BLaER1 treated with 17β-estradiol and CSF1 and Interleukin-3, amounts not matched to agents 10 nM and 100 nM (cell line): ENCODE results near the gene PSEN2.
A peak's percentile ranks its signal among the peaks of the same experiment; 100 is the strongest.

Experiments used
- H3K27ac ChIP-seq, 11 experiments: shearing (Covaris generic); formaldehyde crosslinking; 2 replicates each; pipeline ENCODE4 v1.8.1; 2022
- H3K27me3 ChIP-seq, 11 experiments: shearing (Covaris generic); formaldehyde crosslinking; 2 replicates each; pipeline ENCODE4 v1.8.1; 2022
- H3K36me3 ChIP-seq, 11 experiments: shearing (Covaris generic); formaldehyde crosslinking; 2 replicates each; pipeline ENCODE4 v1.8.1; 2022
- H3K4me1 ChIP-seq, 10 experiments: shearing (Covaris generic); formaldehyde crosslinking; 2 replicates each; pipeline ENCODE4 v1.8.1; 2022
- H3K4me2 ChIP-seq, 11 experiments: shearing (Covaris generic); formaldehyde crosslinking; 2 replicates each; pipeline ENCODE4 v1.8.1; 2022
- H3K4me3 ChIP-seq, 10 experiments: shearing (Covaris generic); formaldehyde crosslinking; 2 replicates each; pipeline ENCODE4 v1.8.1; 2022
- H3K9ac ChIP-seq, 11 experiments: shearing (Covaris generic); formaldehyde crosslinking; 2 replicates each; pipeline ENCODE4 v1.8.1; 2022
- H3K9me3 ChIP-seq, 11 experiments: shearing (Covaris generic); formaldehyde crosslinking; replicated peaks in 1 of 11; 2 replicates each; pipeline ENCODE4 v1.8.1; 2022
- H4K20me1 ChIP-seq, 11 experiments: shearing (Covaris generic); formaldehyde crosslinking; 2 replicates each; pipeline ENCODE4 v1.8.1; 2022
- Cebpa-rat ChIP-seq, 11 experiments: shearing (Covaris generic); IDR thresholded peaks; 2 replicates each; pipeline ENCODE4 v1.8.1; 2022

PSEN2 gene

DNA sequence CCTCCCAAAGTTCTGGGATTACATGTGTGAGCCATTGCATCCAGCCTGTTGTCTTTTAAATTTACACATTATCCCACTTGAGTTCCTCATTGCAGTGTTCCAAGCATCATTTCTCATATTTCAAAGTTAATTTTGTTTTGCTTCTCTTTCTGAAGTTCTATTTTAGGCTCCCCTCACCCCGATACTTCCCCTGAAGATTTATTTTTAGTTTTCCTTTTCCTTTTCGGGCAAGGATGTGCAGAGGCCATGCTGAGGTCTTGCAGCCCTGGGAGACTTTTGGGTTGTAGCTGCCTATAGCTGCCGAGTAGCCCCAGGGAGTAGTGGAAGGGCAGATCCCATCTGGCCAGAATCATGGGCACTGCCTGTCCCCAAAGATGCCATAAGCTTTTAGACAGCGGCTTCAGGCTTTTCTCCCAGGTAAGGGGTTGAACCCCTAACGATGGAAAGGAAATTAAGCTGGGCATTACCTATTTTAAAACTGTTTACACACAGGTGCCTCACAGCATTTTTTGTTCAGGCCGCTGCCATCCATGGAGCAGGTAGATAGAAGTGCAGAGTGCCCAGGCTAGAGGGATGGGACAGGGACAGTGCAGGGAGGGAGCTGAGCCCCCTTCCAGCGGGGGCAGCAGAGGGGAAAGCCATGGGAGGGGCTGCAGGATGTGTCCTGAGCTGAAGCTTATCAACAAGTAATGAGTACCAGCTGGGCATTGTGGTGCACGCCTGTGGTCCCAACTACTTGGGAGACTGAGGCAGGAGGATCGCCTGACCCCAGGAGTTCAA, 15.9 kb downstream of the PSEN2 start:
- peak overlapping the region in 6 of 11 experiments; percentile 1 to 51 (median 20); a peak in 4 of 22 replicates for H3K9ac ChIP-seq

DNA sequence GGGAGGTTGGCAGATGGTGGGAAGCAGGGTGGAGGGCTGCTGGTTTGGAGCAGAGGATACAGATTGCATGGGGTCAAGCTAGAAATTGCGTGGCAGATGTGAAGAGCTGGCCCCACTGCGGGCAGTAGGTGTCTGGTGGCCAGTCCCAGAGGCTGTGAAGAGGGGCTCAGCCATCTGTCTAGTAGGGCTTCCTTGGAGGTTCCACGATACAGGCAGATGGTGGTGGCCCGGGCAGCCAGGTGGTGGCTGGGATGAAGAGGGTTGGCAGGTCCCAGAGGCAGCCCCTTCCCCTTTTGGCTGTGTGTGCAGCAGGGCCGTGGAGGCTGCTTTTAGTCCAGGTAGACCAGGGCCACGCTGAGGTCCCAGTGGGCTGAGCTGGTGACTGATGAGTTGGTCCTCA, 16.6 kb downstream of the PSEN2 start:
- H3K4me1 ChIP-seq, result peaks cover 58 to 93% (median 83%) of the 10 kb centered on the region in 10 experiments
- H3K4me3 ChIP-seq, result peak overlapping the region in 3 of 10 experiments; percentile 36 to 51 (median 39); a peak in 2 of 20 replicates
- peaks cover 0 to 10% (median 0%) of the 10 kb centered on the region in 11 experiments; a peak in 2 of 22 replicates for H4K20me1 ChIP-seq
- H3K9me3 ChIP-seq, result 0 out of 22 replicates have a peak, but pooled peaks cover 0 to 4% (median 0%) of the 10 kb centered on the region in 11 experiments
- H3K27me3 ChIP-seq, result no peaks in the 10 kb centered on the region
- no peak for TF ChIP-seq Cebpa-rat (IDR thresholded peaks at IDR 0.05)
- H3K27ac ChIP-seq, result peak overlapping the region in 2 of 11 experiments; percentile 6 to 8; a peak in 5 of 22 replicates
- peak overlapping the region; percentile 79 to 99 (median 90) for H3K4me2 ChIP-seq
- peak overlapping the region in 1 of 11 experiments; percentile 51; a peak in 1 of 22 replicates for H3K9ac ChIP-seq
- peaks cover 0 to 19% (median 0%) of the 10 kb centered on the region in 11 experiments; a peak in 1 of 22 replicates for H3K36me3 ChIP-seq

More for the DNA sequence above, 15.9 kb downstream of the PSEN2 start:
- H4K20me1 ChIP-seq, result peaks cover 0 to 10% (median 0%) of the 10 kb centered on the region in 11 experiments; a peak in 2 of 22 replicates
- H3K36me3 ChIP-seq, result peaks cover 0 to 19% (median 0%) of the 10 kb centered on the region in 11 experiments; a peak in 1 of 22 replicates
- H3K4me2 ChIP-seq, result peak overlapping the region; percentile 79 to 99 (median 90)
- H3K27ac ChIP-seq, result peak overlapping the region in 9 of 11 experiments; percentile 8 to 54 (median 30); a peak in 8 of 22 replicates
- peak overlapping the region in 4 of 10 experiments; percentile 36 to 51 (median 38); a peak in 8 of 20 replicates for H3K4me3 ChIP-seq
- H3K9me3 ChIP-seq, result 0 out of 22 replicates have a peak, but pooled peaks cover 0 to 4% (median 0%) of the 10 kb centered on the region in 11 experiments
- no peak for TF ChIP-seq Cebpa-rat (IDR thresholded peaks at IDR 0.05)
- H3K27me3 ChIP-seq, result no peaks in the 10 kb centered on the region
- peaks cover 56 to 93% (median 83%) of the 10 kb centered on the region in 10 experiments for H3K4me1 ChIP-seq

DNA sequence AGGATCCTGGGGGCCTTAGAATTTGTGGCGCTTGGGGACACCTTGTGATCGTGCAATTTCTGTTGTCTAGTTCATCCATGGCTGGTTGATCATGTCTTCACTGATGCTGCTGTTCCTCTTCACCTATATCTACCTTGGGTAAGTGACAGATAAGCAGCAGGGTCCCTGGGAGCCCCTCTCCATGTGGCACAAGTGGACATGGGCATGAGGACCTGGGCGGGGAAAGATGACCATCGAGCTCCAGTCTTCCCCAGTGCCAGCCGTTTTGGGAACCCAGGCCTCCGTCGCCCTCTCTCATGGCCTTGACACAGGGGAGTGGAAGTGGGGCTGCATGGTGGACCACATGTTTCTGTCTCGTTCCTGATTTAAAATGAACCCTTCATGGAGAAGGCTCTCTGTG, 17.6 kb downstream of the PSEN2 start:
- H3K27me3 ChIP-seq, result no peaks in the 10 kb centered on the region
- peaks cover 58 to 94% (median 83%) of the 10 kb centered on the region in 10 experiments for H3K4me1 ChIP-seq
- TF ChIP-seq Cebpa-rat (IDR thresholded peaks at IDR 0.05), result no peak
- peak overlapping the region in 6 of 11 experiments; percentile 90 to 99 (median 94); a peak in 8 of 22 replicates for H3K4me2 ChIP-seq
- H3K9ac ChIP-seq, result no peak overlapping the region
- H3K4me3 ChIP-seq, result no peak overlapping the region
- 0 out of 22 replicates have a peak, but pooled peaks cover 0 to 4% (median 0%) of the 10 kb centered on the region in 11 experiments for H3K9me3 ChIP-seq
- peaks cover 0 to 19% (median 0%) of the 10 kb centered on the region in 11 experiments; a peak in 1 of 22 replicates for H3K36me3 ChIP-seq
- H4K20me1 ChIP-seq, result peaks cover 0 to 10% (median 0%) of the 10 kb centered on the region in 11 experiments; a peak in 2 of 22 replicates
- H3K27ac ChIP-seq, result no peak overlapping the region

DNA sequence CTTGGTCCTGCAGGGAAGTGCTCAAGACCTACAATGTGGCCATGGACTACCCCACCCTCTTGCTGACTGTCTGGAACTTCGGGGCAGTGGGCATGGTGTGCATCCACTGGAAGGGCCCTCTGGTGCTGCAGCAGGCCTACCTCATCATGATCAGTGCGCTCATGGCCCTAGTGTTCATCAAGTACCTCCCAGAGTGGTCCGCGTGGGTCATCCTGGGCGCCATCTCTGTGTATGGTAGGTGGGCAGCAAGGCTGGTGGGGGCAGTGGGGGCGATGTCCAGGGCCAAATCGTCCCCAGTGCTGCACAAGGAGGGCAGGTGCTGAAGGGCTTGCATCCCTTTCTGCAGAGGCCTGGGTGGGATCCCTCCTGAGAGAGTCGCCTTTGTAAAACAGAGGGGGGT, 18.4 kb downstream of the PSEN2 start:
- Histone ChIP-seq H4K20me1 (peaks cover 0 to 10% (median 0%) of the 10 kb centered on the region in 11 experiments; a peak in 2 of 22 replicates), H3K36me3 (peaks cover 0 to 19% (median 0%) of the 10 kb centered on the region in 11 experiments; a peak in 1 of 22 replicates)

DNA sequence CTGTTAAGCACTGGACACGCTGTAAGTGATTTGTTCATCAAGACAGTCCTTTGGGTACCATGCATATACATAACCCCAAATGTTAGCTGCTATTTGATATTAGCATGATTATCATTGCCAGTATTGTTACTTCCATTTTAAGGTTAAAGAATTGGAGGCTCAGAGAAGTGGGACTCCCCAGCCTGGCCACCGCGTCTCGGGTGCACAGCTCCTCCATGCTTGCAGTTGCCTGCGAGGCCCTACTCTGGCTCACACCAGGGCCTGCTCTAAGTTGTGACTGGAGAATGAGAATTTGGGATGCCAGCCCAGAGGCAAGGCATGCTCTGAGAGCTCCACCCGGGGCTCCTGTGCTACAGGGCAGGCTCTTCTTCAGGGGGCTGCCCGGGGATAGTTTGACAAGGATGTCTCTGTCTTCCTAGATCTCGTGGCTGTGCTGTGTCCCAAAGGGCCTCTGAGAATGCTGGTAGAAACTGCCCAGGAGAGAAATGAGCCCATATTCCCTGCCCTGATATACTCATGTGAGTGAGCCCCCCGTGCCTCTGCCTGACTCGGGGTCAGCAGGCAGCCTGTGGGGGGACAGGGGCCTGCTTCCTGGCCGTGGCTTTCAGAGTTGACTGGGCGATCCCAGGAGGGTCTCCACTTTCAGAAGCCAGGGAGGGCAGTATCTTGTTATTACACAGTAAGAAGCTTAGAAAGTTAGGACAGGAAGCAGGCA, 19.4 kb downstream of the PSEN2 start:
- Histone ChIP-seq H3K27me3 (no peaks in the 10 kb centered on the region), H3K9ac (no peak overlapping the region), H3K4me1 (peaks cover 43 to 84% (median 68%) of the 10 kb centered on the region in 10 experiments), H3K36me3 (peaks cover 0 to 27% (median 0%) of the 10 kb centered on the region in 11 experiments; a peak in 2 of 22 replicates), H3K27ac (no peak overlapping the region; a peak in 1 of 22 replicates), H4K20me1 (peaks cover 0 to 10% (median 0%) of the 10 kb centered on the region in 11 experiments; a peak in 2 of 22 replicates), H3K4me3 (no peak overlapping the region), H3K9me3 (0 out of 22 replicates have a peak, but pooled peaks cover 0 to 4% (median 0%) of the 10 kb centered on the region in 11 experiments), H3K4me2 (peak overlapping the region in 8 of 11 experiments; percentile 19 to 75 (median 47); a peak in 13 of 22 replicates)
- no peak for TF ChIP-seq Cebpa-rat (IDR thresholded peaks at IDR 0.05)

More for the DNA sequence above, 18.4 kb downstream of the PSEN2 start:
- Histone ChIP-seq H3K4me2 (0 out of 22 replicates have a peak overlapping the region, but pooled peaks of 1 of the 11 experiments have one; percentile 98), H3K4me1 (peaks cover 53 to 90% (median 78%) of the 10 kb centered on the region in 10 experiments), H3K27ac (no peak overlapping the region), H3K9ac (no peak overlapping the region), H3K4me3 (no peak overlapping the region), H3K9me3 (0 out of 22 replicates have a peak, but pooled peaks cover 0 to 4% (median 0%) of the 10 kb centered on the region in 11 experiments), H3K27me3 (no peaks in the 10 kb centered on the region)
- TF ChIP-seq Cebpa-rat (IDR thresholded peaks at IDR 0.05), result no peak

DNA sequence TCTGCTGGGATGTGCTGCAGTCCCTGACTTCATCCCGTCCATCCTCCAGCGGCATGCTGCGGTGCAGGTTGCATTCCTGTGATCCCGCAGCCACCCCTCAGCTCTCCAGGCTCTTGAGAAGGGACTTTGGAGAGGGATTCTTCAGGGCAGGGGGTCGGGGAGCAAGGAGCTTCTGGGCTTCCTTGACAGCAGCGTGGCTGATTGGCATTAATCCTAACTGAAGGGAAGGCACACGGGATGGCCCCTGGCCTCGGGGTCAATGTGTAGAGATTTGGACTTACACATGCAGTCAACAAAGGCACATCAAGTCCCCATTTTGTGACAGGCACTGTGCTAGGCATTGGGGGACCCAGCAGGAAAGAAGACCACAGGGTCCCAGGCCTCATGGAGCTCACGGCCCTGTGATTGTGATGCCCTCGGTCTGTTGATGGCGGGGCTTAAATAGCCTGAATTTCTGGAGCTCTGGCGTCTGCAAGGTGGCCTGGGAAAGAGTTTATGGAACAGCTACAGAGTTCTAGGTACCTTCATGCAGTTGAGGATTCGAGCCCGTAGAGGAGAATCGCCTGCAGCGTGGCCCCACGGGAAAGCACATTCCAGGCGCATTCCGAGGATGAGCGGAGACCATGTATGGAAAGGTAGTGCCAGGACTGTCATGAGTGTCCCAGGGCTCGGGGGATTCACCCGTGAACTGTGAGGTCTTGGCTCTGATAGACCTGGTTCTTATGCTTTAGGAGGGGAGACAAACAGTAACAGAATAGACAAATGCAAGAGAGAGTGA, 20.1 kb downstream of the PSEN2 start:
- H3K36me3 ChIP-seq, result peaks cover 0 to 34% (median 0%) of the 10 kb centered on the region in 11 experiments; a peak in 2 of 22 replicates

DNA sequence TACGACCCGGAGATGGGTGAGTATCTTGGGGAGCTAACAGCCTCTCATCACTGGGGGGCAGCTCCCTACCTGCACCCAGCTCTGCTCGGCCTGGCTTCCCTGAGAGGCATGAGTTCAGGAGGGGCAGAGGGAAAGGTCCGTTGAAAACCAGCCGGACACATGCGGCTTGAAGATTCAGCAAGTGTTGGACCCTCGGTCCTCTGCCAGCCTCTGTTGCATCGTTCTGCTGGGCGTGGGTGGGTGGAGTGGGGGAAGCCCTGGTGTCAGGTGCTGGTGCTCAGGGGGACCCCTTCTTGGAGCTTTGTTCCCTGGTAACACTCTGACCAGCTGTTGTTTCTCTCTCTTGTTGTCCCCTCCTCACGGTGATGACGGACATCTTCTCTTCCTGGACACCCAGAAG, 20.9 kb downstream of the PSEN2 start:
- peak overlapping the region in 5 of 11 experiments; percentile 21 to 54 (median 40); a peak in 5 of 22 replicates for H3K27ac ChIP-seq
- H3K36me3 ChIP-seq, result peaks cover 0 to 36% (median 0%) of the 10 kb centered on the region in 11 experiments; a peak in 2 of 22 replicates
- H3K4me1 ChIP-seq, result peaks cover 28 to 69% (median 53%) of the 10 kb centered on the region in 10 experiments
- no peak overlapping the region for H3K9ac ChIP-seq
- H3K4me3 ChIP-seq, result no peak overlapping the region
- TF ChIP-seq Cebpa-rat (IDR thresholded peaks at IDR 0.05), result no peak
- peaks cover 0 to 8% (median 0%) of the 10 kb centered on the region in 11 experiments; a peak in 2 of 22 replicates for H4K20me1 ChIP-seq
- peak overlapping the region; percentile 46 to 78 (median 66); a peak in 21 of 22 replicates for H3K4me2 ChIP-seq
- 0 out of 22 replicates have a peak, but pooled peaks cover 0 to 4% (median 0%) of the 10 kb centered on the region in 11 experiments for H3K9me3 ChIP-seq
- no peaks in the 10 kb centered on the region for H3K27me3 ChIP-seq

More for the DNA sequence above, 20.1 kb downstream of the PSEN2 start:
- TF ChIP-seq Cebpa-rat (IDR thresholded peaks at IDR 0.05), result no peak
- Histone ChIP-seq H3K9me3 (0 out of 22 replicates have a peak, but pooled peaks cover 0 to 4% (median 0%) of the 10 kb centered on the region in 11 experiments), H3K4me2 (peak overlapping the region in 7 of 11 experiments; percentile 19 to 75 (median 58); a peak in 13 of 22 replicates), H4K20me1 (peaks cover 0 to 10% (median 0%) of the 10 kb centered on the region in 11 experiments; a peak in 2 of 22 replicates), H3K27me3 (no peaks in the 10 kb centered on the region), H3K4me3 (no peak overlapping the region), H3K9ac (no peak overlapping the region), H3K27ac (no peak overlapping the region; a peak in 1 of 22 replicates), H3K4me1 (peaks cover 36 to 77% (median 61%) of the 10 kb centered on the region in 10 experiments)
